SK-N-MC (cell line): ENCODE measurements around the gene HAP1.

Experiments used
- DNase-seq: peaks from one replicate; pipeline ENCODE4 v3.0.0-alpha.2; 2011; ENCODE audit warnings: low read depth, low spot score
- H3K27ac ChIP-seq: fragments of 200-600 bp; sonication (generic); 2 replicates; pipeline ENCODE4 v1.5.1; 2016; ENCODE audit warnings: mixed run types
- H3K36me3 ChIP-seq: fragments of 200-600 bp; sonication (generic); 2 replicates; pipeline ENCODE4 v1.6.1; 2017; ENCODE audit warnings: antibody characterized with exemption, low read length, mixed read lengths; ENCODE audit not compliant: insufficient read depth
- H3K4me3 ChIP-seq: fragments of 200-600 bp; sonication (generic); 2 replicates; pipeline ENCODE4 v1.5.1; 2016
- H3K9ac ChIP-seq: fragments of 200-600 bp; sonication (generic); 2 replicates; pipeline ENCODE4 v1.8.0; 2017; ENCODE audit warnings: mixed run types, mixed read lengths; ENCODE audit not compliant: insufficient read length
- H3K9me3 ChIP-seq: fragments of 200-600 bp; sonication (generic); 2 replicates; pipeline ENCODE4 v1.6.1; 2017; ENCODE audit warnings: low read depth, mild to moderate bottlenecking, antibody characterized with exemption, low read length, moderate library complexity, mixed read lengths
- EZH2 ChIP-seq: fragments of 200-600 bp; sonication (generic); IDR thresholded peaks from one replicate; pipeline ENCODE4 v1.6.1; 2017; ENCODE audit warnings: antibody characterized with exemption
- FOXP2 ChIP-seq: optimal IDR thresholded peaks from 2 replicates; pipeline ENCODE3; 2011; ENCODE audit warnings: mild to moderate bottlenecking, moderate library complexity; ENCODE audit not compliant: insufficient read depth; ENCODE audit errors: extremely low read length, control extremely low read depth
- POLR2AphosphoS5 ChIP-seq: IDR thresholded peaks from 2 replicates; pipeline ENCODE4 v1.6.1; 2012; ENCODE audit warnings: mild to moderate bottlenecking, low read depth, low read length, borderline replicate concordance

The HAP1 gene

GRCh38 chr17:41736983-41737679, 2.7 kb upstream of the HAP1 start:
- TF ChIP-seq POLR2AphosphoS5 = no peak
- peak; percentile 28 for TF ChIP-seq FOXP2
- no peak for TF ChIP-seq EZH2
- peak; percentile 95 for DNase-seq
- H3K27ac ChIP-seq = peak overlapping the region; percentile 96

GRCh38 chr17:41735744-41736143, 1.3 kb upstream of the HAP1 start:
- H3K36me3 ChIP-seq = peaks cover 16% of the 10 kb centered on the region
- H3K9me3 ChIP-seq = no peaks in the 10 kb centered on the region
- peak overlapping the region; percentile 98 for H3K4me3 ChIP-seq
- TF ChIP-seq FOXP2 (no peak), POLR2AphosphoS5 (no peak), EZH2 (no peak)
- no peak for DNase-seq
- no peak overlapping the region for H3K9ac ChIP-seq
- H3K27ac ChIP-seq = peak overlapping the region; percentile 84

More at GRCh38 chr17:41736983-41737679, 2.7 kb upstream of the HAP1 start:
- Histone ChIP-seq H3K9ac (peak overlapping the region; percentile 75), H3K4me3 (peak overlapping the region; percentile 79), H3K9me3 (no peaks in the 10 kb centered on the region), H3K36me3 (peaks cover 3% of the 10 kb centered on the region)

GRCh38 chr17:41734949-41735313, 488 bp upstream of the HAP1 start:
- H3K9ac ChIP-seq = peak overlapping the region; percentile 91
- peak overlapping the region; percentile 98 for H3K4me3 ChIP-seq

GRCh38 chr17:41733348-41734138, 900 bp downstream of the HAP1 start:
- Histone ChIP-seq H3K9ac (peak overlapping the region; percentile 91), H3K36me3 (peaks cover 27% of the 10 kb centered on the region), H3K27ac (no peak overlapping the region), H3K9me3 (no peaks in the 10 kb centered on the region), H3K4me3 (peak overlapping the region; percentile 98)
- TF ChIP-seq FOXP2 = no peak
- no peak for TF ChIP-seq EZH2
- TF ChIP-seq POLR2AphosphoS5 = no peak
- no peak for DNase-seq

More at GRCh38 chr17:41734949-41735313, 488 bp upstream of the HAP1 start:
- TF ChIP-seq POLR2AphosphoS5 (no peak), EZH2 (no peak), FOXP2 (no peak)
- no peak for DNase-seq
- Histone ChIP-seq H3K9me3 (no peaks in the 10 kb centered on the region), H3K36me3 (peaks cover 23% of the 10 kb centered on the region), H3K27ac (peak overlapping the region; percentile 92)

- no peaks in the 10 kb centered on the region for H3K9me3 ChIP-seq
- no peak for TF ChIP-seq FOXP2
- no peak for TF ChIP-seq POLR2AphosphoS5
- TF ChIP-seq EZH2 = no peak
- no peak overlapping the region for H3K27ac ChIP-seq
- peaks cover 44% of the 10 kb centered on the region for H3K36me3 ChIP-seq
- H3K4me3 ChIP-seq = peak overlapping the region; percentile 98; the same call in 1 of the 2 replicates
- H3K9ac ChIP-seq = no peak overlapping the region
- DNase-seq = no peak
Observed at GRCh38 chr17:41731836-41732235, 2.6 kb downstream of the HAP1 start.

GRCh38 chr17:41730479-41730878, 4.0 kb downstream of the HAP1 start:
- Histone ChIP-seq H3K9ac (no peak overlapping the region), H3K36me3 (peaks cover 48% of the 10 kb centered on the region), H3K4me3 (no peak overlapping the region), H3K9me3 (no peaks in the 10 kb centered on the region), H3K27ac (0 out of 2 replicates have a peak overlapping the region, but pooled peaks have one; percentile 19)
- no peak for TF ChIP-seq FOXP2
- TF ChIP-seq EZH2 = no peak
- TF ChIP-seq POLR2AphosphoS5 = no peak
- no peak for DNase-seq

- TF ChIP-seq POLR2AphosphoS5 (no peak), EZH2 (no peak), FOXP2 (no peak)
- no peaks in the 10 kb centered on the region for H3K9me3 ChIP-seq
- no peak for DNase-seq
- H3K27ac ChIP-seq = no peak overlapping the region
- peaks cover 68% of the 10 kb centered on the region for H3K36me3 ChIP-seq
- H3K4me3 ChIP-seq = no peak overlapping the region
- H3K9ac ChIP-seq = no peak overlapping the region
Observed at GRCh38 chr17:41728056-41728455, 6.4 kb downstream of the HAP1 start.

GRCh38 chr17:41725134-41725533, 9.3 kb downstream of the HAP1 start:
- Histone ChIP-seq H3K4me3 (no peak overlapping the region), H3K9me3 (no peaks in the 10 kb centered on the region), H3K9ac (no peak overlapping the region), H3K36me3 (peaks cover 45% of the 10 kb centered on the region), H3K27ac (no peak overlapping the region)
- TF ChIP-seq FOXP2 = no peak
- no peak for TF ChIP-seq EZH2
- TF ChIP-seq POLR2AphosphoS5 = no peak
- DNase-seq = no peak
